Measurements from ENCODE around the gene LIAS. TPM values are rescaled to one million over a fixed set of nuclear protein-coding genes. Genes with fewer than 3 reads are reported as not detected.
A peak's percentile ranks its signal among the peaks of the same experiment; 100 is the strongest.

LIAS gene
- total and polyA plus RNA-seq, 10 of the 15 experiments (the other 5 are each of a cell fraction or from before 2014, with no cell fraction given), result 17.9 to 32.3 (median 26.4) TPM

- H3K9me3 ChIP-seq (replicated peaks; ENCODE audit: control insufficient read depth, insufficient read depth, low read length), result no peaks in the 10 kb centered on the region
- no peak overlapping the region for H2AFZ ChIP-seq (ENCODE audit: control insufficient read depth, low read depth, low read length)
- H3K9ac ChIP-seq (ENCODE audit: control insufficient read depth, insufficient read depth, low read length), result no peak overlapping the region
- ChIA-PET SMC1A (ENCODE audit: uncharacterized antibody, unreplicated experiment) (interaction anchor here (0.6 to 1.5 kb wide), 6 partner anchors 22 to 441 kb away, joined by 3 to 4 read pairs (median 4); partner anchors contain the start of gene UGDH), RAD21 (ENCODE audit: unreplicated experiment) (no interaction called here), CTCF (no interaction called here), POLR2A (no interaction called here)
- peaks cover 17% of the 10 kb centered on the region for H3K79me2 ChIP-seq (ENCODE audit: control insufficient read depth, insufficient read depth, low read length)
- no peak for DNase-seq (ENCODE audit: low read depth, low spot score)
- TF ChIP-seq POLR2A (IDR thresholded peaks at IDR 0.05; ENCODE audit: low read depth, low read length) (0 out of 2 replicates have a peak, but pooled peaks have one; percentile 31), NBN (IDR thresholded peaks at IDR 0.05) (no peak), POLR2AphosphoS5 (IDR thresholded peaks at IDR 0.05; ENCODE audit: low read length) (peak; percentile 65)
- peaks cover 3% of the 10 kb centered on the region; the same call in 1 of the 2 replicates for H4K20me1 ChIP-seq (ENCODE audit: control insufficient read depth, insufficient read depth)
- no peak overlapping the region for H3K27ac ChIP-seq (ENCODE audit: control insufficient read depth, insufficient read depth)
- ATAC-seq, result no peak
- 71% methylated on average over 6 of the region's 6 CpGs for WGBS (ENCODE audit: insufficient coverage, insufficient replicate concordance, low lambda C conversion rate, missing lambda C conversion rate)
- peaks cover 4% of the 10 kb centered on the region; the same call in 1 of the 2 replicates for H3K4me1 ChIP-seq (ENCODE audit: control insufficient read depth, insufficient read depth, low read length)
- intact Hi-C loops (cut with micrococcal nuclease; ENCODE audit: unreplicated experiment) (no loop called here), in situ Hi-C loops (cut with MboI) (no loop called here)
- H3K36me3 ChIP-seq (ENCODE audit: control insufficient read depth in 2 of 2, insufficient read depth in 2 of 2, low read length in 1 of 2), result peaks cover 6 to 41% of the 10 kb centered on the region in 2 experiments
- H3K27me3 ChIP-seq (replicated peaks in 1 of 2; ENCODE audit: control insufficient read depth in 2 of 2, insufficient read depth in 2 of 2, low read length in 1 of 2), result no peaks in the 10 kb centered on the region
- no peak overlapping the region for H3K4me2 ChIP-seq (ENCODE audit: control insufficient read depth, insufficient read depth)
- BruUV-seq (replicated peaks), result no TSS peak
- FAIRE-seq, result no peak
- H3K4me3 ChIP-seq, result no peak overlapping the region
These were observed 7.3 kb upstream of the LIAS start for GRCh38 chr4:39451423-39452023.

GRCh38 chr4:39452153-39452859 lies 6.5 kb upstream of the LIAS start:
- Histone ChIP-seq H3K9ac (ENCODE audit: control insufficient read depth, insufficient read depth, low read length) (no peak overlapping the region), H3K4me1 (ENCODE audit: control insufficient read depth, insufficient read depth, low read length) (peaks cover 3% of the 10 kb centered on the region; the same call in 1 of the 2 replicates), H3K4me2 (ENCODE audit: control insufficient read depth, insufficient read depth) (no peak overlapping the region), H2AFZ (ENCODE audit: control insufficient read depth, low read depth, low read length) (no peak overlapping the region), H3K27ac (ENCODE audit: control insufficient read depth, insufficient read depth) (no peak overlapping the region), H3K36me3 (ENCODE audit: control insufficient read depth in 2 of 2, insufficient read depth in 2 of 2, low read length in 1 of 2) (peaks cover 6 to 49% of the 10 kb centered on the region in 2 experiments), H3K4me3 (no peak overlapping the region), H3K79me2 (ENCODE audit: control insufficient read depth, insufficient read depth, low read length) (peaks cover 25% of the 10 kb centered on the region), H3K27me3 (replicated peaks in 1 of 2; ENCODE audit: control insufficient read depth in 2 of 2, insufficient read depth in 2 of 2, low read length in 1 of 2) (no peaks in the 10 kb centered on the region), H3K9me3 (replicated peaks; ENCODE audit: control insufficient read depth, insufficient read depth, low read length) (no peaks in the 10 kb centered on the region), H4K20me1 (ENCODE audit: control insufficient read depth, insufficient read depth) (peaks cover 7% of the 10 kb centered on the region)
- in situ Hi-C loops (cut with MboI) (no loop called here), intact Hi-C loops (cut with micrococcal nuclease; ENCODE audit: unreplicated experiment) (no loop called here)
- FAIRE-seq (no peak), DNase-seq (ENCODE audit: low read depth, low spot score) (no peak), ATAC-seq (no peak)
- WGBS (ENCODE audit: insufficient coverage, insufficient replicate concordance, low lambda C conversion rate, missing lambda C conversion rate), result 86% methylated on average over 6 of the region's 6 CpGs
- no TSS peak for BruUV-seq (replicated peaks)
- ChIA-PET SMC1A (ENCODE audit: uncharacterized antibody, unreplicated experiment) (interaction anchor here (0.6 to 1.4 kb wide), 4 partner anchors 22 to 440 kb away, joined by 3 to 4 read pairs (median 4); no protein-coding TSS in a partner anchor), POLR2A (interaction anchor here (0.6 kb wide), 1 partner anchor 120 kb away, joined by 3 read pairs; no protein-coding TSS in a partner anchor), RAD21 (ENCODE audit: unreplicated experiment) (no interaction called here), CTCF (interaction anchor here (0.6 kb wide), 1 partner anchor 583 kb away, joined by 3 read pairs; no protein-coding TSS in a partner anchor)
- no peak for TF ChIP-seq ZBTB40 (IDR thresholded peaks at IDR 0.05; ENCODE audit: borderline replicate concordance)
- no peak for TF ChIP-seq ZNF274 (IDR thresholded peaks at IDR 0.05; ENCODE audit: insufficient read depth, insufficient read length)
- TF ChIP-seq MEF2B (IDR thresholded peaks at IDR 0.05; ENCODE audit: partially characterized antibody, poor library complexity, severe bottlenecking), result no peak
- 0 out of 2 replicates have a peak, but pooled peaks have one; percentile 60 for TF ChIP-seq ZBED1 (IDR thresholded peaks at IDR 0.05; ENCODE audit: borderline replicate concordance)
- no peak for TF ChIP-seq MLLT1 (IDR thresholded peaks at IDR 0.05)
- TF ChIP-seq NFYA (IDR thresholded peaks at IDR 0.05; ENCODE audit: borderline replicate concordance, low read depth, low read length), result no peak
- TF ChIP-seq NR2F1 (conservative IDR thresholded peaks at IDR 0.05), result no peak
- TF ChIP-seq BRCA1 (IDR thresholded peaks at IDR 0.05; ENCODE audit: low read depth, low read length), result no peak

Data from GM12878 (cell line).